ENCODE results near the gene S100P. TPM values are rescaled to one million over a fixed set of nuclear protein-coding genes. Genes with fewer than 3 reads are reported as not detected.
A peak's percentile ranks its signal among the peaks of the same experiment; 100 is the strongest.
"Not testable (repeated sequence)": the region's sequence is repeated elsewhere in the genome, so short reads cannot be mapped to it uniquely, and the experiment has no call there.

S100P gene
- total RNA-seq, 2 experiments from 2014 or later = 8.5 to 10.0 TPM

- peaks cover 18% of the 10 kb centered on the region for H3K4me1 Mint-ChIP-seq (ENCODE audit: low read depth)
- intact Hi-C loops (cut with micrococcal nuclease) = loop anchor here (2.0 kb wide), 1 partner anchor 19 kb away; the partner anchor contains the start of gene MRFAP1
- H3K27me3 Mint-ChIP-seq (ENCODE audit: low read depth) = no peaks in the 10 kb centered on the region
- no peak for DNase-seq
- no peak overlapping the region for H3K27ac Mint-ChIP-seq
- H3K36me3 Mint-ChIP-seq (ENCODE audit: low read depth) = no peaks in the 10 kb centered on the region
- H3K9me3 Mint-ChIP-seq = peaks cover 4% of the 10 kb centered on the region
- CTCF ChIA-PET = interaction anchor here (1.2 to 2.6 kb wide), 2 partner anchors 14 to 31 kb away, joined by 5 to 11 read pairs; a partner anchor contains a TSS
- H3K4me3 Mint-ChIP-seq = no peak overlapping the region
Observed at GRCh38 chr4:6659897-6660296, 33.8 kb upstream of the S100P start.

GRCh38 chr4:6660430-6660829, 33.2 kb upstream of the S100P start:
- CTCF ChIA-PET = interaction anchor here (2.6 kb wide), 1 partner anchor 14 kb away, joined by 11 read pairs; a partner anchor contains a TSS
- DNase-seq = no peak
- Mint-ChIP-seq H3K36me3 (ENCODE audit: low read depth) (no peaks in the 10 kb centered on the region), H3K27me3 (ENCODE audit: low read depth) (no peaks in the 10 kb centered on the region), H3K27ac (no peak overlapping the region), H3K4me3 (no peak overlapping the region), H3K9me3 (peaks cover 3% of the 10 kb centered on the region), H3K4me1 (ENCODE audit: low read depth) (peaks cover 18% of the 10 kb centered on the region)
- intact Hi-C loops (cut with micrococcal nuclease) = no loop called here

GRCh38 chr4:6662591-6662990, 31.1 kb upstream of the S100P start:
- DNase-seq = no peak
- Mint-ChIP-seq H3K4me1 (ENCODE audit: low read depth) (peaks cover 18% of the 10 kb centered on the region), H3K27me3 (ENCODE audit: low read depth) (no peaks in the 10 kb centered on the region), H3K4me3 (no peak overlapping the region), H3K27ac (no peak overlapping the region), H3K9me3 (no peaks in the 10 kb centered on the region), H3K36me3 (ENCODE audit: low read depth) (no peaks in the 10 kb centered on the region)
- CTCF ChIA-PET = interaction anchor here (0.6 to 4.4 kb wide), 6 partner anchors 11 to 408 kb away, joined by 3 to 27 read pairs (median 3); a partner anchor contains a TSS
- intact Hi-C loops (cut with micrococcal nuclease) = no loop called here

- intact Hi-C loops (cut with micrococcal nuclease) = loop anchor here (2.0 kb wide), 1 partner anchor 89 kb away; the partner anchor contains the start of gene MAN2B2
- H3K27ac Mint-ChIP-seq = no peak overlapping the region
- peak overlapping the region; percentile 17 for H3K4me3 Mint-ChIP-seq
- H3K36me3 Mint-ChIP-seq (ENCODE audit: low read depth) = no peaks in the 10 kb centered on the region
- CTCF ChIA-PET = interaction anchor here (0.7 to 4.4 kb wide), 8 partner anchors 8 to 114 kb away, joined by 3 to 27 read pairs (median 4); a partner anchor contains a TSS
- no peaks in the 10 kb centered on the region for H3K9me3 Mint-ChIP-seq
- peaks cover 11% of the 10 kb centered on the region for H3K4me1 Mint-ChIP-seq (ENCODE audit: low read depth)
- DNase-seq = no peak
- no peaks in the 10 kb centered on the region for H3K27me3 Mint-ChIP-seq (ENCODE audit: low read depth)
Observed at GRCh38 chr4:6663596-6664393, 29.9 kb upstream of the S100P start.

- Mint-ChIP-seq H3K36me3 (ENCODE audit: low read depth) (no peaks in the 10 kb centered on the region), H3K27me3 (ENCODE audit: low read depth) (no peaks in the 10 kb centered on the region), H3K4me3 (no peak overlapping the region), H3K4me1 (ENCODE audit: low read depth) (peaks cover 3% of the 10 kb centered on the region), H3K9me3 (no peaks in the 10 kb centered on the region), H3K27ac (no peak overlapping the region)
- no peak for DNase-seq
- CTCF ChIA-PET = interaction anchor here (0.7 to 2.1 kb wide), 2 partner anchors 16 to 23 kb away, joined by 3 to 8 read pairs; no protein-coding TSS in a partner anchor
- intact Hi-C loops (cut with micrococcal nuclease) = loop anchor here (2.0 kb wide), 1 partner anchor 90 kb away; the partner anchor contains the start of gene MAN2B2
Observed at GRCh38 chr4:6665320-6665654, 28.4 kb upstream of the S100P start.

GRCh38 chr4:6668391-6668790, 25.3 kb upstream of the S100P start:
- no peaks in the 10 kb centered on the region for H3K36me3 Mint-ChIP-seq (ENCODE audit: low read depth)
- H3K27me3 Mint-ChIP-seq (ENCODE audit: low read depth) = no peaks in the 10 kb centered on the region
- DNase-seq = no peak
- intact Hi-C loops (cut with micrococcal nuclease) = no loop called here
- no peak overlapping the region for H3K27ac Mint-ChIP-seq
- H3K4me3 Mint-ChIP-seq = no peak overlapping the region
- peaks cover 7% of the 10 kb centered on the region for H3K4me1 Mint-ChIP-seq (ENCODE audit: low read depth)
- CTCF ChIA-PET = interaction anchor here (0.7 to 0.8 kb wide), 2 partner anchors 14 to 1196 kb away, joined by 3 to 6 read pairs; no protein-coding TSS in a partner anchor
- H3K9me3 Mint-ChIP-seq = no peaks in the 10 kb centered on the region

GRCh38 chr4:6671648-6672047, 22.0 kb upstream of the S100P start:
- intact Hi-C loops (cut with micrococcal nuclease) = no loop called here
- Mint-ChIP-seq H3K9me3 (no peaks in the 10 kb centered on the region), H3K36me3 (ENCODE audit: low read depth) (peaks cover 23% of the 10 kb centered on the region), H3K27me3 (ENCODE audit: low read depth) (no peaks in the 10 kb centered on the region), H3K4me3 (no peak overlapping the region), H3K4me1 (ENCODE audit: low read depth) (peaks cover 25% of the 10 kb centered on the region), H3K27ac (no peak overlapping the region)
- CTCF ChIA-PET = interaction anchor here (0.9 to 3.9 kb wide), 2 partner anchors 9 to 28 kb away, joined by 3 to 27 read pairs; no protein-coding TSS in a partner anchor
- no peak for DNase-seq

- intact Hi-C loops (cut with micrococcal nuclease) = no loop called here
- Mint-ChIP-seq H3K27ac (no peak overlapping the region), H3K36me3 (ENCODE audit: low read depth) (peaks cover 28% of the 10 kb centered on the region), H3K27me3 (ENCODE audit: low read depth) (no peaks in the 10 kb centered on the region), H3K9me3 (no peaks in the 10 kb centered on the region), H3K4me1 (ENCODE audit: low read depth) (peaks cover 30% of the 10 kb centered on the region), H3K4me3 (no peak overlapping the region)
- DNase-seq = no peak
- CTCF ChIA-PET = interaction anchor here (0.9 to 3.9 kb wide), 2 partner anchors 9 to 29 kb away, joined by 3 to 27 read pairs; no protein-coding TSS in a partner anchor
Observed at GRCh38 chr4:6672131-6672530, 21.5 kb upstream of the S100P start.

GRCh38 chr4:6672541-6673190, 21.0 kb upstream of the S100P start:
- not testable (repeated sequence) for H3K9me3 Mint-ChIP-seq; H3K27me3 Mint-ChIP-seq (ENCODE audit: low read depth); DNase-seq
- peaks cover 35% of the 10 kb centered on the region for H3K4me1 Mint-ChIP-seq (ENCODE audit: low read depth)
- intact Hi-C loops (cut with micrococcal nuclease) = loop anchor here (1.0 kb wide), 2 partner anchors 32 to 110 kb away; partner anchors contain the start of genes KIAA0232 and MRFAP1
- H3K4me3 Mint-ChIP-seq = peak overlapping the region; percentile 96
- peaks cover 33% of the 10 kb centered on the region for H3K36me3 Mint-ChIP-seq (ENCODE audit: low read depth)
- CTCF ChIA-PET = interaction anchor here (1.5 to 6.8 kb wide), 4 partner anchors 10 to 45 kb away, joined by 7 to 96 read pairs (median 19); partner anchors contain the start of gene MRFAP1L1
- H3K27ac Mint-ChIP-seq = peak overlapping the region; percentile 98

GRCh38 chr4:6673191-6673659, 20.5 kb upstream of the S100P start:
- not testable (repeated sequence) for H3K27me3 Mint-ChIP-seq (ENCODE audit: low read depth); H3K9me3 Mint-ChIP-seq
- intact Hi-C loops (cut with micrococcal nuclease) = loop anchor here (1.0 kb wide), 2 partner anchors 33 to 109 kb away; partner anchors contain the start of genes KIAA0232 and MRFAP1
- H3K4me3 Mint-ChIP-seq = peak overlapping the region; percentile 96
- peaks cover 36% of the 10 kb centered on the region for H3K36me3 Mint-ChIP-seq (ENCODE audit: low read depth)
- DNase-seq = peak; percentile 72
- H3K27ac Mint-ChIP-seq = peak overlapping the region; percentile 98
- H3K4me1 Mint-ChIP-seq (ENCODE audit: low read depth) = peaks cover 38% of the 10 kb centered on the region
- CTCF ChIA-PET = interaction anchor here (0.6 to 6.8 kb wide), 5 partner anchors 10 to 275 kb away, joined by 3 to 96 read pairs (median 11); partner anchors contain the start of gene MRFAP1L1

- CTCF ChIA-PET = interaction anchor here (0.6 to 6.8 kb wide), 14 partner anchors 11 to 368 kb away, joined by 3 to 96 read pairs (median 10); partner anchors contain the start of genes BLOC1S4, MRFAP1L1 and S100P
- Mint-ChIP-seq H3K36me3 (ENCODE audit: low read depth) (peaks cover 42% of the 10 kb centered on the region), H3K27ac (peak overlapping the region; percentile 98), H3K27me3 (ENCODE audit: low read depth) (no peaks in the 10 kb centered on the region), H3K9me3 (no peaks in the 10 kb centered on the region), H3K4me1 (ENCODE audit: low read depth) (peaks cover 45% of the 10 kb centered on the region), H3K4me3 (peak overlapping the region; percentile 96)
- intact Hi-C loops (cut with micrococcal nuclease) = loop anchor here (1.0 kb wide), 12 partner anchors 15 to 394 kb away; partner anchors contain the start of genes BLOC1S4, GRPEL1, KIAA0232 and MAN2B2
- peak; percentile 96 for DNase-seq
Observed at GRCh38 chr4:6673660-6674499, 19.8 kb upstream of the S100P start.
